GM12874 (cell line): Measurements from ENCODE around the gene HAO2.

ENCODE experiments used
- TF ChIP-seq, protein P1 (sequence below): IDR thresholded peaks from 2 replicates; pipeline ENCODE4 v1.5.1; 2011; ENCODE audit warnings: low read depth, mild to moderate bottlenecking, control low read depth, low read length, moderate library complexity; ENCODE audit not compliant: insufficient read depth

The HAO2 gene

DNA sequence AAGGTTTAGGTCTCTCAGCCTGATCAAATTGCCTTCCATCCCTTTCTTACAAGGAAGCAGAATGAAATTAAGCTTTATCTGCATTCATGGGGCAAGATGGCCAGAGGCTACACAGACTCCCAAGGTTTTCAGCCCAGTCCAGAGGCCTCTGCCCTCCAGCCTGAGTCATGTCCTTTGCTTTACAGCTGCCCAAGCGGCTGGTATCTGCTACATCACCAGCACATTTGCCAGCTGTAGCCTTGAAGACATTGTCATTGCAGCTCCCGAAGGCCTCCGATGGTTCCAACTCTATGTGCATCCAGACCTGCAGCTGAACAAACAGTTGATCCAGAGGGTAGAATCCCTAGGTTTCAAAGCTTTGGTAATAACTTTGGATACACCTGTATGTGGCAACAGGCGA is 16.0 kb downstream of the HAO2 start:
- TF ChIP-seq, protein P1, sequence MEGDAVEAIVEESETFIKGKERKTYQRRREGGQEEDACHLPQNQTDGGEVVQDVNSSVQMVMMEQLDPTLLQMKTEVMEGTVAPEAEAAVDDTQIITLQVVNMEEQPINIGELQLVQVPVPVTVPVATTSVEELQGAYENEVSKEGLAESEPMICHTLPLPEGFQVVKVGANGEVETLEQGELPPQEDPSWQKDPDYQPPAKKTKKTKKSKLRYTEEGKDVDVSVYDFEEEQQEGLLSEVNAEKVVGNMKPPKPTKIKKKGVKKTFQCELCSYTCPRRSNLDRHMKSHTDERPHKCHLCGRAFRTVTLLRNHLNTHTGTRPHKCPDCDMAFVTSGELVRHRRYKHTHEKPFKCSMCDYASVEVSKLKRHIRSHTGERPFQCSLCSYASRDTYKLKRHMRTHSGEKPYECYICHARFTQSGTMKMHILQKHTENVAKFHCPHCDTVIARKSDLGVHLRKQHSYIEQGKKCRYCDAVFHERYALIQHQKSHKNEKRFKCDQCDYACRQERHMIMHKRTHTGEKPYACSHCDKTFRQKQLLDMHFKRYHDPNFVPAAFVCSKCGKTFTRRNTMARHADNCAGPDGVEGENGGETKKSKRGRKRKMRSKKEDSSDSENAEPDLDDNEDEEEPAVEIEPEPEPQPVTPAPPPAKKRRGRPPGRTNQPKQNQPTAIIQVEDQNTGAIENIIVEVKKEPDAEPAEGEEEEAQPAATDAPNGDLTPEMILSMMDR: no peak

DNA sequence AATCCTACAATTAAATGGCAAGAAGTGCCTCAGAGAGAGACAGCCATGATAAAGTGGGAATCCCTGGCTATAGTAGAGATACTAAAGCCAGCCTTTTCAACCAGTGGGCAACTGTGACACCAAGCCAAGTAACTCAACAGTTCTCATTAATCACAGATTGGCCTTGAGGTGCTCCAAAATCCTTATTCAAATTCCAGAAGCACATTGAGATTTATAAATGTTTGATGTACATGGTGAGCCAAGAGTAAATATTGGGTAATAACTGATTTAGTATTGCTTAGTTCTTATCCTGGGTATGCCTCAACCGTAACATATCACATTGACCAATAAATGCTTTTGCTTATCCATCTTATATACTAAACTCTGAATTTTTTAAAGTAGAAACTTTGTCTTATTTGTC is 17.1 kb downstream of the HAO2 start:
- TF ChIP-seq, protein P1: no peak

DNA sequence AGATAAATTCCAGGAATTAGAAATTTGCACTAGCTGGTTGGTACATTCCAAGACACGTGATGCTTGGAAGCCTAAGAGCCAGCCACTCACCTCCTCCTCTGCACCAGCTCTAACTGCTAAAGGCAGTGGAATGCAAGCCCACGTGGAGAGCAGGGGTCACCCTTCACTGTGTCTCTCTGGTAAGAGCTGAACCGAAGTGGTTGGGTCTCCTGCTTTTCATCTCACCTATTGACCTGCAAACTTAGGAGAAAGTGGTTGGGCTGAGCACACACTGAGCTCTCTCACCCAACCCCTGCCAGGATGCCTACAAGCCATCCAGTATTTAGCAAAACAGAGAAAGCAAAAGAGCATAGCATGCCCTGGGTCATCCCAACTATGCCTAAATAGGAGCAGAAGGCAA is 19.3 kb downstream of the HAO2 start:
- TF ChIP-seq, protein P1: no peak

DNA sequence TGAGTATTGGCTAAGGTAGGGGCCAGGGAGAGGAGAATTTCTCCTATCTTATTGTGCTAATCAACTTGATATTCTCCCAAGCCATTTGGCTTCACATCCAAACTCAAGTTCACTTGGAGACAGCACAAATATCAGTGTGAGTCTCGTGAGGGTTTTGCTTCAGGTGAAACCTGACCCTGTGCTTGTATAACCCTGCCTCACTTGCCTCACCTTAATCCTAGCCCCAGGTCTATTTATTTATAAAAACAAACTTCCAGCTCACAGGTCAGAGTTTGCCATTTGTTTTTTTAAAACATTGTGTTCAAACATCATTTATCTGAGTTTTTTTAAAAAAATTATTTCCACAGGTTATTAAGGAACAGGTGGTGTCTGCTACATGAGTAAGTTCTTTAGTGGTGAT is 19.9 kb downstream of the HAO2 start:
- TF ChIP-seq, protein P1: no peak

DNA sequence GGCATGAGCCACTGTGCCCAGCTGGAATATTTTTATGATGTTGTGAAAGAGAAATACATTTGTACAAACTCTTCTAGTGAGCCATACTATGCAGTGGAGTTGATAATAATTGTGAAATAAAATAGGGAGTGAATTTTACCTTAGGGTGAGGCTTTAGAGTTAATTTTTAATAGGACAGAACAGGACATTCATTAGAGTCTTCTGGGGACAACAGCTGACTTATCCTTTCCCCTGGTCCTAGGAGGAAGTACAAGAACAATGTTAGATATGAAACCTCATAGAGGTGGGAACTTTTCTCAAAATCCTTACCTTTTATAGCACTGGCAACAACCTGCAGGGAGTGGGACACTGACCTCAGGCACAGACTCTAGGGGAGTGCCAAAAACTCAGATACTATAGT is 21.9 kb downstream of the HAO2 start:
- TF ChIP-seq, protein P1: no peak

DNA sequence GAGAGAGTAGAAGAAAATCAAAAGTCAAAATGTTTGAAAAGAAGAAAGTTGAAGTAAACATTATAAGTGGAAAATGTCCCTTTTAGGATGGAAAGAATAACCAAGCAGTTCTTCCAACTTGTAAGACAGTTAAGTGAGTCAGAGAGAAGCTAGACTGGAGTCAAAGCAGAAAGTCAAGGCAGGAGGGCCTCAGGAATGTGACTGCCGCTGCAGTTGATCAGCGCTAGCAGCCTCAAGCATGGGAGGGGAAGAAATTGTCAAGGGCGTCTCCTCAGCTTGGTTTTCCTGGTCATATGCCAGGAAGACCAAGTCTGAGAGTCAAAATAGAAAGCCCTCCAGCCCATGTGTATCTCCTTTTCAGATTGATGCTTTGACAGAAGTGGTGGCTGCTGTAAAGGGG is 23.2 kb downstream of the HAO2 start:
- TF ChIP-seq, protein P1: no peak

DNA sequence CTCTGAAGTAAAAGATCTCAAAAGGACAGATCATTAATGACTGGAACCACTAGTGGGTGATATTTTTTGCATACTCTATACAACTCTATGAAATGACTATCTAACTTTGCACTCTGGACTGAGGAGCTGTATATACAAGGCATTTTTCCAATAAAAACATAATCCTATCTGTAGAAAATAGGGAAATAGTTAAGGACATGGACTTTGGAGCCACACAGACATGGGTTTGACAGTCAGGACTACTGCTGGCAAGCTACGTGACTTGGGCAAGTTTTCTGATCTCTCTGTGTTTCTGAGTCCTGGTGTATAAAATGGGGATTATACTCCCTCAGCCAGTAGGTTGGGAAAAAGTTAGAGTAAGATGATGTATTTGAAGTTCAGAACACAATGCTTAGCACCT is 25.5 kb downstream of the HAO2 start:
- TF ChIP-seq, protein P1: no peak

DNA sequence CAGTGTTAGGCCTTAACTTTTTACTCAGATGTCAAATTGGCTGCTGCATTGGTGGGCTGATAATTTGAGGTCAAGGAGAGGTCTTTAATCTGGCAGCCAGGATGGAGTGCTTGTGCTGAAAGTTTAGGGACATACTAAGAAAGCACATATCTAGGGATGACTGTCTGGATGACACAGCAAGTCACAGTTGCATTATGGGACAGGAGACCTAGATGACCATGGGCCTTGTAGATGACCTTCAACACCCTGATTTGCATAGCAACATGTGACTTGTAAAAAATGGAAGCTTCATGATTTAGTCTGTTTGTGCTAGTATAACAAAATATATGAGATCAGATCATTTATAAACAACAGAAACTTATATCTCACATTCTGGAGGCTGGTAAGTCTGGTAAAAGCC is 28.4 kb downstream of the HAO2 start:
- TF ChIP-seq, protein P1: no peak
